H9 (cell line): ENCODE data around the gene MRPL34. TPM values are rescaled to one million over a fixed set of nuclear protein-coding genes. Genes with fewer than 3 reads are reported as not detected.

Experiments
- DNase-seq: peaks from one replicate; pipeline ENCODE4 v3.0.0-alpha.2; 2017
- H2AFZ ChIP-seq: one replicate; pipeline ENCODE4 v1.6.1; 2013; ENCODE audit warnings: mild to moderate bottlenecking, low read length, control low read depth, moderate library complexity
- H2AK5ac ChIP-seq: 2 replicates; pipeline ENCODE4 v1.6.1; 2013; ENCODE audit warnings: low read length, control low read depth, mixed read lengths; ENCODE audit not compliant: insufficient read length
- H2BK120ac ChIP-seq: one replicate; pipeline ENCODE4 v1.6.1; 2013; ENCODE audit warnings: low read depth, mild to moderate bottlenecking, low read length, control low read depth, inconsistent platforms; ENCODE audit not compliant: poor library complexity, severe bottlenecking
- H2BK12ac ChIP-seq: 2 replicates; pipeline ENCODE4 v1.6.1; 2013; ENCODE audit warnings: low read length, control low read depth, mixed read lengths, low read depth; ENCODE audit not compliant: insufficient read length
- H2BK15ac ChIP-seq: 2 replicates; pipeline ENCODE4 v1.6.1; 2013; ENCODE audit warnings: low read depth, low read length, control low read depth
- H2BK20ac ChIP-seq: one replicate; pipeline ENCODE4 v1.6.1; 2013; ENCODE audit warnings: low read depth, mild to moderate bottlenecking, low read length, control low read depth, inconsistent platforms; ENCODE audit not compliant: poor library complexity, severe bottlenecking
- H2BK5ac ChIP-seq: 2 replicates; pipeline ENCODE4 v1.6.1; 2013; ENCODE audit warnings: low read length, control low read depth, mixed read lengths; ENCODE audit not compliant: insufficient read length
- H3K14ac ChIP-seq: 2 replicates; pipeline ENCODE4 v1.6.1; 2013; ENCODE audit warnings: low read length, control low read depth; ENCODE audit not compliant: insufficient read depth
- H3K18ac ChIP-seq: 2 replicates; pipeline ENCODE4 v1.6.1; 2013; ENCODE audit warnings: low read depth, mild to moderate bottlenecking, mixed read lengths, low read length, control low read depth; ENCODE audit not compliant: insufficient read length
- H3K23ac ChIP-seq: 2 replicates; pipeline ENCODE4 v1.6.1; 2013; ENCODE audit warnings: low read length, control low read depth, mixed read lengths, low read depth; ENCODE audit not compliant: insufficient read length
- H3K23me2 ChIP-seq: 2 replicates; pipeline ENCODE4 v1.6.1; 2013; ENCODE audit warnings: low read depth, mild to moderate bottlenecking, mixed read lengths, low read length, control low read depth; ENCODE audit not compliant: insufficient read length, poor library complexity, severe bottlenecking
- H3K27ac ChIP-seq: 2 replicates; pipeline ENCODE4 v1.5.1; 2013; ENCODE audit warnings: low read length, control low read depth, mixed read lengths, low read depth; ENCODE audit not compliant: insufficient read length
- H3K27me3 ChIP-seq: 2 replicates; pipeline ENCODE4 v1.6.1; 2013; ENCODE audit warnings: low read length, control low read depth, inconsistent platforms; ENCODE audit not compliant: insufficient read depth
- H3K4ac ChIP-seq: 2 replicates; pipeline ENCODE4 v1.6.1; 2013; ENCODE audit warnings: low read depth, mild to moderate bottlenecking, control low read depth, inconsistent platforms, low read length, moderate library complexity
- H3K4me1 ChIP-seq: 2 replicates; pipeline ENCODE4 v1.6.1; 2013; ENCODE audit warnings: low read length, control low read depth, inconsistent platforms; ENCODE audit not compliant: insufficient read depth
- H3K4me2 ChIP-seq: 2 replicates; pipeline ENCODE4 v1.6.1; 2013; ENCODE audit warnings: low read length, control low read depth, mixed read lengths; ENCODE audit not compliant: insufficient read length, insufficient read depth
- H3K56ac ChIP-seq: 2 replicates; pipeline ENCODE4 v1.6.1; 2013; ENCODE audit warnings: low read depth, mild to moderate bottlenecking, mixed read lengths, low read length, control low read depth; ENCODE audit not compliant: insufficient read length
- H3K79me1 ChIP-seq: 2 replicates; pipeline ENCODE4 v1.6.1; 2013; ENCODE audit warnings: low read depth, mild to moderate bottlenecking, moderate library complexity, low read length, control low read depth, inconsistent platforms; ENCODE audit not compliant: insufficient read depth, poor library complexity, severe bottlenecking
- H3K79me2 ChIP-seq: 2 replicates; pipeline ENCODE4 v1.6.1; 2013; ENCODE audit warnings: low read length, control low read depth, inconsistent platforms; ENCODE audit not compliant: insufficient read depth
- H3K9ac ChIP-seq: 2 replicates; pipeline ENCODE4 v1.6.1; 2013; ENCODE audit warnings: low read length, control low read depth, mixed read lengths; ENCODE audit not compliant: insufficient read length; ENCODE audit errors: extremely low read depth
- H3K9me3 ChIP-seq: one replicate; pipeline ENCODE4 v1.6.1; 2013; ENCODE audit warnings: low read depth, low read length, inconsistent platforms; ENCODE audit not compliant: control insufficient read depth
- H3T11ph ChIP-seq: one replicate; pipeline ENCODE4 v1.6.1; 2013; ENCODE audit warnings: mild to moderate bottlenecking, low read length, control low read depth, inconsistent platforms
- H4K20me1 ChIP-seq: one replicate; pipeline ENCODE4 v1.6.1; 2013; ENCODE audit not compliant: control insufficient read depth, insufficient read length, insufficient read depth
- H4K5ac ChIP-seq: 2 replicates; pipeline ENCODE4 v1.6.1; 2013; ENCODE audit warnings: low read depth, mild to moderate bottlenecking, mixed read lengths, low read length, control low read depth; ENCODE audit not compliant: insufficient read length
- H4K8ac ChIP-seq: replicated peaks from 2 replicates; pipeline ENCODE4 v1.6.1; 2013; ENCODE audit warnings: low read length, control low read depth, mixed read lengths, low read depth; ENCODE audit not compliant: insufficient read length
- H4K91ac ChIP-seq: 2 replicates; pipeline ENCODE4 v1.6.1; 2013; ENCODE audit warnings: low read depth, mild to moderate bottlenecking, moderate library complexity, mixed read lengths, low read length, control low read depth; ENCODE audit not compliant: insufficient read length
- H3K27ac Mint-ChIP-seq, 3 experiments: 2 replicates in 2 of 3; 3 replicates in 1 of 3; pipeline ENCODE4 v1.8.0; 2020 to 2021; ENCODE audit warnings: mixed read lengths in 3 of 3, mild to moderate bottlenecking in 1 of 3, moderate library complexity in 1 of 3
- H3K27me3 Mint-ChIP-seq: 2 replicates; pipeline ENCODE4 v1.8.0; 2021; ENCODE audit warnings: low read depth, mild to moderate bottlenecking, moderate library complexity, mixed read lengths
- H3K36me3 Mint-ChIP-seq, 3 experiments: 2 replicates in 2 of 3; 3 replicates in 1 of 3; pipeline ENCODE4 v1.8.0; 2020 to 2021; ENCODE audit warnings: low read depth in 3 of 3, mixed read lengths in 3 of 3; ENCODE audit not compliant: insufficient read depth in 1 of 3
- H3K4me1 Mint-ChIP-seq, 2 experiments: 2 replicates each; pipeline ENCODE4 v1.8.0; 2020; ENCODE audit warnings: mixed read lengths in 2 of 2
- H3K4me3 Mint-ChIP-seq, 2 experiments: 2 replicates in 1 of 2; 3 replicates in 1 of 2; pipeline ENCODE4 v1.8.0; 2020 to 2021; ENCODE audit warnings: mild to moderate bottlenecking in 2 of 2, mixed read lengths in 2 of 2, moderate library complexity in 1 of 2
- H3K9me3 Mint-ChIP-seq, 2 experiments: 2 replicates in 1 of 2; 3 replicates in 1 of 2; pipeline ENCODE4 v1.8.0; 2020; ENCODE audit warnings: mild to moderate bottlenecking in 2 of 2, mixed read lengths in 2 of 2, moderate library complexity in 1 of 2
- CTCF ChIP-seq: fragments of 200-600 bp; sonication (generic); conservative IDR thresholded peaks from 3 replicates; pipeline ENCODE4 v1.8.0; 2021; ENCODE audit warnings: antibody characterized with exemption, mild to moderate bottlenecking
- WGBS: extraction: QIAGEN DNeasy Blood & Tissue Kit; methylation state at CpG from one replicate; pipeline ENCODE4 v1.1.7; 2013; ENCODE audit warnings: missing lambda C conversion rate, low lambda C conversion rate, mixed read lengths; ENCODE audit not compliant: insufficient read length; ENCODE audit errors: extremely low coverage; 5-methylcytosine and 5-hydroxymethylcytosine counted together
- total RNA-seq: library from RNA; stranded (reverse); gene quantifications from 2 replicates; pipeline ENCODE4 v1.2.1, GENCODE V29; 2021

Gene MRPL34
- total RNA-seq, 1 experiment from 2014 or later, result 84.6 TPM

GRCh38 chr19:17318966-17319365 is 13.3 kb downstream of the MRPL34 start:
- H3K56ac ChIP-seq, result no peak overlapping the region
- no peak overlapping the region for H3K4ac ChIP-seq
- H3K18ac ChIP-seq, result no peak overlapping the region
- no CpG with 5 or more reads among the region's 6 CpGs for WGBS
- H4K91ac ChIP-seq, result no peak overlapping the region
- no peak overlapping the region for H3K4me2 ChIP-seq
- no peaks in the 10 kb centered on the region for H4K20me1 ChIP-seq
- Mint-ChIP-seq H3K36me3 (peaks cover 22 to 57% (median 41%) of the 10 kb centered on the region in 3 experiments; a peak in 6 of 7 replicates), H3K9me3 (no peaks in the 10 kb centered on the region), H3K4me3 (no peak overlapping the region), H3K27ac (no peak overlapping the region), H3K27me3 (peaks cover 2% of the 10 kb centered on the region; the same call in 1 of the 2 replicates), H3K4me1 (peaks cover 3% of the 10 kb centered on the region in 2 experiments; a peak in 2 of 4 replicates)
- H4K5ac ChIP-seq, result no peak overlapping the region
- no peak overlapping the region for H2BK5ac ChIP-seq
- no peak overlapping the region for H4K8ac ChIP-seq
- no peak overlapping the region for H3T11ph ChIP-seq
- H3K27me3 ChIP-seq, result no peaks in the 10 kb centered on the region
- no peak overlapping the region for H3K27ac ChIP-seq
- TF ChIP-seq CTCF, result no peak
- no peak overlapping the region for H3K23ac ChIP-seq
- H2AK5ac ChIP-seq, result no peak overlapping the region
- H2BK20ac ChIP-seq, result no peak overlapping the region
- H3K9ac ChIP-seq, result no peak overlapping the region
- no peaks in the 10 kb centered on the region for H3K79me2 ChIP-seq
- no peaks in the 10 kb centered on the region for H3K4me1 ChIP-seq
- H2AFZ ChIP-seq, result no peak overlapping the region
- no peaks in the 10 kb centered on the region for H3K23me2 ChIP-seq
- no peak overlapping the region for H2BK120ac ChIP-seq
- H2BK15ac ChIP-seq, result no peak overlapping the region
- H3K14ac ChIP-seq, result no peak overlapping the region
- H3K9me3 ChIP-seq, result no peaks in the 10 kb centered on the region
- H3K79me1 ChIP-seq, result no peaks in the 10 kb centered on the region
- no peak overlapping the region for H2BK12ac ChIP-seq
- no peak for DNase-seq
